Effector CD4-positive, alpha-beta T cell (primary cell): ENCODE measurements around the gene LRWD1.

Experiments
- DNase-seq: peaks from one replicate; pipeline ENCODE4 v3.0.0-alpha.2; 2020
- total RNA-seq: gene quantifications from one replicate; lab custom pipeline; 2026; lab: John Stamatoyannopoulos, UW

Gene LRWD1
- 18.2 reads per million, percentile 45 among the genes with 10 or more reads in this experiment for total RNA-seq

DNA sequence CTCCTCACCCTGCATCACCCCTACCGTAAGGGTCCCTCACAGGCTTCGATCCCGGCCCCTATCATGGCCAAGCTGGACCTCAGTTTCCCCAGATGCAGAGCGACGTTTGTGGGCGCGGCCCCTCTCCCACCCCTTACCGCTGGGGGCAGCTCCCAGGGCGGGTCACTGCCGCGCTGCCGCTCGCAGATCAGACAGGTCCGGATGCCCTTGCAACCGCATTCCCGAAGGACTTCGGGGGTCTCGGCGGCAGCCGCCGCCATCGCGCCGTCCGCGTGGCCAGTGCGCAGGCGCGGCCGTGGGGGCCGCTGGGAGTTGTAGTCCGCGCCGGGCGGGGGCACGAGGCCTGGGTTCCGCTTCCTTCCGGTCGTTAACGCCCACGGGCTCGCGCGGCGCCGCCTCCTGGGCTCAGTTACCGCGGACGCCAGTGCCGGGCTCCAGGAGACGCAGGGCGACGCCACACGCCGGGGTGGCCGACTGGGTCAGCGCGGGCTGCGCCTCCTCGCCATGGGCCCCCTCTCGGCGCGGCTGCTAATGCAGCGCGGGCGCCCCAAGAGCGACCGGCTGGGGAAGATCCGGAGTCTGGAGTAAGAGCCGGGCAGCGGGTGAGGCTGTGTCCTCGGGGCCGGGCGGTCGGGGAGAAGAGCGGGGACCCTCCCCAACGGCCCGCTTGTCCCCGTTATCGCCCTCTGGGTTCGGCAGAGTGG lies at the start of gene LRWD1, which contains the start of gene ALKBH4:
LRWD1 (plus strand) TSS at position 408 of the 704 bp plus-strand sequence; CDS start at position 505, 97 bp downstream.
ALKBH4 (minus strand) TSS at position 287 of the 704 bp plus-strand sequence; CDS start at position 260, 27 bp downstream.
- peak; percentile 90 for DNase-seq

DNA sequence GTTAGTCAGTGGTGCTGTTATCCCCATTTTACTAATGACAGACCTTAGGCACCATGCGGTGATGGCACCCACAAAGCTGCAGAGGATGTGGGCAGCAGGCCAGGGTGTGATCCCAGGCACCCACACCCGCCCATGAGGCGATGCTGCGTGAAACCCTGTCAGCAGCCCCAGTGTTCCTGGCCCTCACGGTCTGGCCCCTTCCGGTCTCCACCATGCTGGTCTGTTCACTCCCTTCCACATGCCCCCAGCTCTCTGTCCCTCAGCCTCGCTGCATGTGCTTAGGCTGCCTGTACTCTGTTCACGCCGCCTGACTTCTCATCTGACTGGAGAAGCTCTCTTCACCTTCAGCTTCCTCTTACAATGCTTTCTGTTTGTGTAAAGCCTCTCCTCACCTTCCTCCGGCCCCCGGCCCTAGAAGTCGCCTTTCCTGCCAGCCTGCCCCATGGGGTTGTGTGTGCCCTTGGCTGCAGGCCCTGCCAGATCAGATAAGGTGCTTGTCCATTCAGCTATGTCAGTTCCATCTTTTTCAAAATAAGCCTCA lies 49.0 kb upstream of the LRWD1 start:
- DNase-seq: peak; percentile 29

DNA sequence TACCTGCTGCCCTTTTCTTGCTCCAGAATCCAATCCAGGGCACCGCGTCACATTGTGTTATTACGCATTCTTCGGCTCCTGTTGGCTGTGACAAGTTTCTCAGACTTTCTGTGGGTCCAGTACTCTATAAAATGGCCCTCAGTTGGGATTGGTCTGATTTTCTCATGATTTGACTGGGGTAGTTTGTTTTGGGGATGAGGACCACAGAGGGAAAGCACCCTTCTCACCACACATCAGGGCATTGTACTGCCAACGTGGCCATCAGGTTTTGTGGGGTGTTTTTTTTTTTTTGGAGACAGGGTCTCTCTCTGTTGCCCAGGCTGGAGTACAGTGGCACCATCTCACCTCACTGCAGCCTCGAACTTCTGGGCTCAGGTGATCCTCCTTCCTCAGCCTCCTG lies 48.4 kb upstream of the LRWD1 start:
- DNase-seq: no peak

DNA sequence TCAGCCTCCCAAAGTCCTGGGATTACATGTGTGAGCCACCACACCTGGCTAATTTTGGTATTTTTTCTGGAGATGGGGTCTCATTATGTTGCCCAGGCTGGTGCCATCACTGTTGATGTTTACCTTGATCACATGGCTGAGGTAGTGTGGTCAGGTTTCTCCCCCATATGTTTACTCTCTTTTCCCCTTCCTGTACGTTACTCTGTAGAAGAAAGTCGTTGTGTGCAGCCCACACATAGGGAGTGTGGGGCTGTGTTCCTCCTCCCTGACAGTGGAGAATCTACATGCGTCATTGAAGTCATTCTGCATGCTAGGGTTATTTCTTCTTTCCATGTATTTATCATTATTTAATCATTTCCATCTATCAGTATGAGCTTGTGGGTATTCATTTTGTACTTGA lies 47.7 kb upstream of the LRWD1 start:
- DNase-seq: no peak

DNA sequence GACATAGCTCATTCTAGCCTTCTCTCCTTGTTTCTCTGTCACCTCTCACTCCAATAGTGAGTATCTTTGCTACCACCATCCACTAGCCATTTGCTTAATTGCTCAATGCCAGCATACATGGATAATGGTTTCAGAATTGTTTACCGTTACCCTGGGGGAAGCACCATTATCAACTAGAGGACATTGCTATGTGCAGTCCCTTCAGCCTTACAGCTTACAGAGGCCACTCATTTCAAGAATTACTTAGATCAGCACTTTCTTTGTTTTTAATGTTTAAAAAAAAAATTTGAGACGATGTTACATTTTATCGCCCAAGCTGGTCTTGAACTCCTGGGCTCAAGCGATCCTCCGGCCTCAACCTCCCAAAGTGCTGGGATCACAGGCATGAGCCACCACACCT lies 46.2 kb upstream of the LRWD1 start:
- DNase-seq: no peak

DNA sequence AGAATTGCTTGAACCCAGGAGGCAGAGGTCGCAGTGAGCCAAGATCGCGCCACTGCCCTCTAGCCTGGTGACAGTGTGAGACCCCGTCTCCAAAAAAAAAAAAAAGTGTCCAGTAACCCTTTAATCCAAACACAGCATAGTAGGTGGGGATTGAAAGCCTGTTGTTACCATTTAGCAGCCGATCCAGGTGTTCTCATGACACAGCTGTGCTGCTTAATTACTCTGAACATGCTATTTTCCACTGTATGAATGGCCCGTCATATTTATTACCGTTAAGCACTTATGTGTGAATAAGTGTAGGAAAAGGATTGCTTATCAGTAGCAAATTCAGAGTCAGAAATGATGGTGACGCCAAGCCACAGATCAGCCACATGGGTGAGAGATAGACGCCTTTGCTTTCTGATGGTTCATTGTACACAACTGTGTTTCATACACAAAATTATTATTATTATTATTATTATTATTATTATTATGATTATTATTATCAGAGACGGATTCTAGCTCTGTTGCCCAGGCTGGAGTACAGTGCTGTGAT lies 43.0 kb upstream of the LRWD1 start:
- DNase-seq: no peak

DNA sequence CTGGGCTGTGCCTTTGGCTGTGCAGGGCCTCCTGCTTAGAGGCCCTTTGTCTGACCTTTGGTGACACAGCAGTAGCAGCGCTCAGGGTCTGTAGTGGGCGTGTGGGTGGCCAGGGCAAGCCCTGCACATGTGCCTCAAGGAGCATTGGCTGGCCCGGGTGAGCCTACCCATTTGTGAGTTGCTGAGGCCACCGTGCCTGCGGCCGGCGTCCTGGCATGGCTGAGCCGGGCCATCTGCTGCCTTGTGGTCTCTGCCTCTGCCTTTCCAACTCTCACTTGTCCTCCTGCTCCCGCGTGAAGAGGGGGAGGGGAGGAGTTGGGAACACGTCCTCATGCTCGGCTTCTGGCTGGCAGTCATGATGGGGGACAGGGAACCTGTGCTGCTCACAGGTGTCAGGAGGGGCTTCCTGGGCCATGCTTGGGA lies 40.6 kb upstream of the LRWD1 start:
- no peak for DNase-seq

DNA sequence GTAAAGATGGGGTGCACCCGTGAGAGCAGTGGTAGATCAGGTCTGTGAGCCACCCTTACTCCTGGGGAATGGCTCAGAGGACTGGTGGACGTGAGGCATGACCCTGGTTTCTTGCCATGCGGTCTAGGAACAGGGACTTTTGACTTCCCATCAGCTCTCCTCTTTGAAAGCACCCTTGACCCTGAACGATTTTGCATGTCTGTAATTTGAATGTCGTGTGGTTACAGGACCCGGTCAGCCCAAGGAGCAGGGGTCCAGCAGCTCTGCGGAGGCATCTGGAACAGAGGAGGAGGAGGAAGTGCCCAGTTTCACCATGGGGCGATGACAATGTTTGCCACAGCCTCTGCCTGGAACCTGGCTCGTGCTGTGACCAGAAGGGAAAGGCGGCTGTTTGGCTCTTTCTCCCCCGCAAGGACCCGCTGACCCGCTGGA lies 40.0 kb upstream of the LRWD1 start:
- DNase-seq: no peak

DNA sequence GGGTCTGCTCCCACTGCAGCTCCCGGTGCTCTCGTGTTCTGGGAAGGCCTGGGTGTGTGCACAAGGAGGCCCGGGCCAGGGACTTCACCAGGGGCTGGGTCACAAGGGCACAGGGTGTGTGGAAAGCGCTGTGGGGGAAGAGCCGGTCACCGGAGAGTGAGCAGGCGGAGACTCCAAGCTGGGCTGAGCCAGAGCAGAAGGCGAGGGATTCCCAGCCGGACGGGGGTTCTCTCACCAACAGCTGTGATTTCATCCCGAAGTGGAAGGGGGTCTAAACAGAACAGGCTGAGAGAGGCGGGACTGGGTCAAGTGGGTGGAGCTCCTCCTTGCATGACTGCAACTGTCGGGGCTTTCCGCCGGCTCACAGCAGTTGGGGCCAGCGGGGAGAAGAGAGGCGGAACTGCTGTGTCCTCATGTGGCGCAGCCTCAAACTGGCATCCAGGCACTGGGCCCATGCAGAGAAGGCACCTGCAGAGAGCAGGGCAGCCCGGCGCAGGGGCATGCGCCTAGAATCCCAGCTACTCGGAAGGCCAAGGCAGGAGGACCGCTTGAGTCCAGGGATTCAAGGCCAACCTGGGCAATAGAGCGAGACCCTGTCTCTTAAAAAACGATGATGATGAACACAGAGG lies 39.0 kb upstream of the LRWD1 start:
- peak; percentile 82 for DNase-seq

DNA sequence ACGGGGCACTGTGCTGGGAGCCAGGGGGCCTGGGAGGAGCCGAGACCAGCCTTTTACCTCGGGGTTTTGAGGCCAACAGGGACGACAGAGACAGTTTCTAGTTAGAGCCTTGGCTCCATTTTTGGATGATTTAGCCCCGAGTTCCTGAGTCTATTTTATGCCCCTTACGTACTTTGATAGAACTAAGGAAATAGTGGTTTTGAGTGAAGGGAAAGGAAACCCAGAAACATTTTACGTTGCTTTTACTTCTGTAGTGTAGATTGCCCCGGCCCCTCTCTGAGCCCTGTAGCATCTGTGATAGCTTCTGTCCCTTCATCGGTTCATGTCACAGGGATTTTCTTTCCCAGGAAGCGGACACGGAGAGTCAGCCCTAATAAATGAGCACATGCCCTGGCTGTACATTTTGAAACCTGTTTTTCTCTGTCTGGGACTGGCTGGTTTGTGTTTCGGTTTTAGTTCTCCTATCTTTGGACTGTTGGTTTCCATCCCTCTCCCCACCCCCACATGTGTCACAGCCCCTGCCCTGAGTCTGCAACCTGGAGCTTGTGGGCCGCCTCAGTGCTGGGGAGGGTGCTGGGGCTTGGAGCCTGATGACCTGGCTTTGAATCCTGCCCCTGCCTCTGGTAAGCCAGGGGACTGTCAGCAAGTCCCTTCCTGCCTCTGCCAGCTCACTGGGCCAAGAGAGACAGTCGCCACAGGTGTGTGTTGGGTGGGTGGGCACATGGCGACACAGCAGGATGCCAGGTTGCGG lies 38.3 kb upstream of the LRWD1 start:
- peak; percentile 49 for DNase-seq

DNA sequence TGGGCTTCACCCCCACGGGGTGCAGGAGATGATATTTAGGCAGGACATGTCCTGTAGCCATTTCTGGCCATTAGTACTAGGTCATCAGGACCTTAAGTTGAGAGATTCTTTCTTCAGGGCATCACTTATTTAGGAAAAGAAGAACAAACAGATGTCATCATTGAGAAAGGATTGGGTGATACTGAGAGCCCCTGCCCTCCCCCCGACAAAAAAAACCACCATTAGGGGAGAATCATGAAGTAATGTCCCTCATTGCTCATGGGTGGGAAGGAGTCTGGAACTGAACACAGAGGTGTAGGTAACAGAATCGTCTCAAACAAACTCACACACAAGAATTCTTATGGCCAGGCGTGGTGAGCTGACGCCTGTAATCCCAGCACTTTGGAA lies 37.8 kb upstream of the LRWD1 start:
- DNase-seq: no peak

DNA sequence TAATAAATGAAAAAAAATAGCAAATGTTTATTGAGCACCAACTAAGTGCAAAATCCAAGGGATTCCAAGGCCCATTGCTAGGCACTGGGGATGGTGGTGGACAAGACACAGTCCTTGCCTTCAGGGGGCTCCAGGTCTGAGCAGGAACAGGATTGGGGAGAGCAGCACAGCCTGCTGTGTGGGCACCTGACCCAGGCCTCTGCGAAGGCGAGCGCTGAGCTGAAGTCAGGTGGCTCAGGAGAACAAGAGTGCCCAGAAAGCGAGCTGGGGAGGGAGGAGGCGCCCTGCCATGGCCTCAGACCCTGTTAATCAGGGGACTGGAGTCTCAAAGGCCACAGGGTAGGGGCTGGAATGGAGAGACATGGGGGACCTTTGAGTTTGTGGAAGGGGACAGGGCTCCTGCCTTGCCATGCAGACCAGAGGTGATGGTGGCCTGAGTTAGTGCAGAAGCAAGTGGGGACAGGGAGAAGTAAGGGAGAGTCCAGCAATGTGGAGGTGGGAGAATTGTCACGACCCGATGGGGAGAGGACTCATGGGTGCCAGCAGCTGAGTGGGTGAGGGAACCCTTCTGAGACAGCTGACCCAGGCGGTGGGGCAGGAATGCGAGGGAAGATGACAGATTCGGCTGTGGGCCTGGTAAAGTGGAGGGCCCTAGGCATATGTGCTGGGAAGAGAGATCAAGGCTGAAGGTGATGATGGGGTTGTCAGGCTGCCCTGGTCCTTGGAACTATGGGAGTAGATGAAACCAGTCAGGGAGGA lies 35.5 kb upstream of the LRWD1 start:
- DNase-seq: no peak

DNA sequence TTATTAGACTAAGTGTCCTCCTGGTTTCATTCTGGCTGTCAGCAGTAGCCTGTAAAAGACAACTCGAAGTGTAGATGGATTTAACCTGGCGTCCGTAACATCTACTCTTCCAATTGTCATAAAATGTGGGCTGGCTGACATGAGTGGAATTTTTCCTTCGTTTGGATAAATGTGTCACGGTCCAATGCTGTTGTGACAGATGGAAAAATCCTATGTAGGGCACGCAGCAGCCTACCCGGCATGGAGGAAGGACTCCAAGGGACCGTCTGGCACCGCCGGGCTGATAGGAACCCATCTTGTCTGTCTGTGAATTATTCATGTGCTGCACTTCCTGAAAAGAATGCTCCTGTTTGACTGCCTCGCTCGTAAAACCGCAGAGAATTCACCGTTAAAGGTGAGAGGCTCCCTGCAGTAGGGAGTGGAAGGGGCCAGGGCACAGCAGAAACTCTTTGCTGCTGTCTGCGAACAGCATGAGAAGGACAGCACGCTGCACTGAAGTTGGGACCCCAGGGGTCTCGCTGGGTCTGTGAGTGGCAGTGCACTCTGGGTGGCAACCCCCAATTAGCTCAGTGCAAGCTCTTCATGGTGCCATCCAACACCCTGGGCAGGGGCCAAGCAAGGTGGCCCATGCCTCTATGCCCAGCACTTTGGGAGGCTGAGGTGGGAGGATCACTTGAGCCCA lies 33.0 kb upstream of the LRWD1 start:
- peak; percentile 61 for DNase-seq

DNA sequence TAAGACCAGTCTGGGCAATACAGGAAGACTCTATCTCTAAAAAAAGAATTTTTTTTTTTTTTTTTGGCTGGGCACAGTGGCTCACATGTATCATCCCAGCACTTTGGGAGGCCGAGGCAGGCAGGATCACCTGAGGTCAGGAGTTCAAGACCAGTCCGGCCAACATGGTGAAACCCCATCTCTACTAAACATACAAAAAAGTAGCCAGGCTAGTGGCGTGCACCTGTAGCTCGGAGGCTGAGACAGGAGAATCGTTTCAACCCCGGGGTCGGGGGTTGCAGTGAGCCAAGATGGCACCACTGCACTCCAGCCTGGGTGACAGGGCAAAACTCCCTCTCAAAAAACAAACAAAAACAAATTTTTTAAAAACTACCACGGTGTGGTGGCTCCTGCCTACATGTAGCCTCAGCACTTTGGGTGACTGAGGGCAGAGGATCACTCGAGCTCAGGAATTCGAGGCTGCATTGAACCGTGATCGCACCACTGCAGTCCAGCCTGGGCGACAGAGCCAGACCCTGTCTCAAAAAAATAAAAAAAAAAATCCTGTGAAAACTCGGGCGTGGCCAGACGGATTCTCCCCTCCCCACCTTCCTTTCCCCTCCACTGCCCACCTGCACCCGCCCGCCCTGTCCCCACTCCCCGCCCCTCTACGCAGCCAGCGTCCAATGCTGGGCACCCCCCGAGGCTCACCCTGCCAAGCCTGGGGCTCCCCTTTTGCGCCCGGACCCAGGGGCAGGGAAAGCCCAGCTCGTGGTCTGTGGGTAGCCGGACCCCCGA lies 32.2 kb upstream of the LRWD1 start:
- DNase-seq: no peak

DNA sequence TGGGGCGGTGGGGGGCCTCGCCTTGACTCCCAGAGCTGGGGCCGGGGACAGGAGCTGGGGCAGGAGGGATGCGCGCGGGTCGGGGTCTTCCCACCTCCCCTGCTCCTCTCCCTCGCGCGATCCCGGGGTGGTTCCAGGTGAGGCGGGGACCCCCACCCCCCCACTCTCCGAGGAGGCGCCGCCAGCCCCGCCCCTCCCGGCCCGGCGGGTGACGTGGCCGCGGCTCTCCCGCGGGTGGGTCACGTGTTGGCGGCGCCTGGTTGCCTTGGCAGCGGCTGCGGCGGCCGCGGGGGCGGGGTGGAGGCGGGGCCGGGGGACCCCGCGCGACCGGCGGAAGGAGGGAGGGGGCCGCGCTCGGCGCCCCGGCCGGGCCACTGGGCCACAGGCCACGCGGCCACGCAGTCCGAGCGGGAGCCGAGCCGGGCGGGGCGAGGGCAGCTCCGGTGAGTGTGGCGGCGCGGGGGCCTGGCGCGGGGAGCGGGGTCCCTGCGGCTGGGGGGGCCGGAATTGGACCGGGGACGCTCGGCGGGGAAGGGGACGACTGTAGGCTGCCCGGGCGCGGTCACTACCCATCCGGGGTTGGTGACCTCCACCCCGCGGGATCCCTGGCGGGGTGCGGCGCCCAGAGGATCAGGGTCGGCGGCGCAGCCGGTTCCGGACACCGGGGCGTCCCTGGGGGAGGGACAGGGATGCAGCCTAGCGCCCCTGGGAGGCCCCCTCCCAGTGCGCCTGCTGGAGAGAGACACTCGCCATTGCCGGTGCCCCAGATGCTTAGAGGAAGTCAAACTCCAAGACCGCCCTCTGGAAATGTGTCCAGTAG lies 31.4 kb upstream of the LRWD1 start, which contains the start of gene ORAI2:
ORAI2 (plus strand) TSS at position 357 of the 820 bp plus-strand sequence. CDS start 5,382 bp downstream, outside the sequence.
- DNase-seq: peak; percentile 88

DNA sequence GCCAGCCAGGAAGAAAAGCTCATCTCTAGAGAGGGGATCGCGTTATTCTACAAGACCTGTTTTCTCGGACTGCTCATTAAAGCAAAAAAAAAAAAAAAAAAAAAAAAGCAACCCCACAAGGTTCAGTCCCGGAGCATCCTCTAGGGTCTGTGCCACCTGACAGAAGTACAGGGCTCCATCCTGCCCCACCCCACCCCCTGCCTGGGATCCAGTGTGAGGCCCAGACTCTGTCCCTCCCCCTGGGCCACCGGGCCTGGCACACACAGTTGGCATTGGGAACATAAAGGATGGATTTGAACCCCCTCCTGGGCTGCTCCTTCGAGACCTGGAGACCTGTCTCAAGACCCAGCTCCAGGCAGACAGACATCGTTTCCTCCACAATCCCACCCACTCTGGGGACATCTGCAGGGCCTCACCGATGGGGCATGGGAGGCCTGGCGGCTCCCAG lies 30.7 kb upstream of the LRWD1 start:
- DNase-seq: peak; percentile 7

DNA sequence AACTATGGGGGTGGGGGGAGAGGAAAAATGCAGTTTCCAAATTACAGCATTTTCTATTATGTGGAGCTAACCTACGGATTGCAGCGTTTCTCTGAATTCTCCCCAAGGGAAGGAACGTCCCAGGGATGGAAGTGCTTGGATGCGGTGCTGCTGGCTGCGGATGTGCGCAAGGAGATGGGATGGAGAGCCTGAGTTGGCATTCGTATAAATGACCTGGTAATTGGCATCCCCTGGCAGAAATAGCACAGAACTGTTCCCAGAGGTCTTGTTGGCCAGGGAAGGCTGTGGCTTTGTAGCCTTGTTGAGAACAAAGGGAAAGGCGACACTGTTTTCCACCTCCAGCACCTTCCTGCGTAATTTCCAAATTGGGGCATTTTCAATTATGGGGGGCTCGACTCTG lies 28.7 kb upstream of the LRWD1 start:
- DNase-seq: no peak

DNA sequence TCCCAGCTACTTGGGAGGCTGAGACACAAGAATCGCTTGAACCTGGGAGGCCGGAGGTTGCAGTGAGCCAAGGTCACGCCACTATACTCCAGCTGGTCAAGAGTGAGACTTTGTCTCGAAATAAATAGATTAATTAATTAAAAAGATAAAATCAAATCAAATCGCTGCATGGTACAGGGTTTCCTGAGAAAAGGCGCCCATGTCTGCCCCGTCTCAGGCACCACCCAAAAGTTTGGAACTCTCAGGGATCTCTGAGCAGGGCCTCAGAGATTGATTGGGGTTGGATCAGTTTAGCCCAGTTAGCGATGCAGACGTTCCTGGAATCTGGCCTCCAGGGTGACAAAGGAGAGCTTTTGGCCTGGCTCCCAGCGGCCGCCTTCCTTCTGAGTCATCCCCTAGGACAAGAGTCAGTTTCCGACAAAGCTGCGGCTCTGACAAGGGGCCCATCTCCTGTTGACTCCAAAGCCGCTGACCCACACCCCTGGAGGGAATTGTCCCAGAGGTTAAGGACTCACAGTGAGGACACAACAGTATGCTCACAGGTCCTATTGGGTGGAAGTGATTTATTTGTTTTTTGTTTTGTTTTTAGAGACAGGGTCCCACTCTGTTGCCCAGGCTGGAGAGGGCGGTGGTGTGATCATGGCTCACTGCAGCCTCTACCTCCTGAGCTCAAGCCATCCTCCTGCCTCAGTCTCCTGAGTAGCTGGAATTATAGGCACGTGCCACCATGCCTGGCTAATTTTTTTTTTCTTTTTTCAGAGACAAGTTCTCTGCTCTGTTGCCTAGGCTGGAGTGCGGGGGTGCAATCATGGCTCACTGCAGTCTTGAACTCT lies 24.6 kb upstream of the LRWD1 start:
- DNase-seq: no peak
